ENCODE data around the gene EXOC2. TPM values are rescaled to one million over a fixed set of nuclear protein-coding genes. Genes with fewer than 3 reads are reported as not detected.

Gene EXOC2
- total RNA-seq, 4 donors from 2014 or later: 7.6 to 22.5 (median 20.2) TPM

GRCh38 chr6:493840-494239, 199.1 kb downstream of the EXOC2 start:
- in situ Hi-C loops (cut with MboI; ENCODE audit: low pct_ligation_motif_present in 1 of 4, low pct_unique_long_range_greater_than_20kb in 1 of 4, low sequenced_read_pairs in 3 of 4) (no loop called here), intact Hi-C loops (cut with DNase I; ENCODE audit: low total_unique reads) (no loop called here)
- Histone ChIP-seq H3K9me3 (no peaks in the 10 kb centered on the region), H3K4me3 (no peak overlapping the region), H3K4me1 (peaks cover 0 to 5% (median 0%) of the 10 kb centered on the region in 4 donors), H3K27ac (no peak overlapping the region), H3K36me3 (peaks cover 0 to 26% (median 0%) of the 10 kb centered on the region in 4 donors), H3K27me3 (no peaks in the 10 kb centered on the region)
- no peak for TF ChIP-seq EP300 (IDR thresholded peaks at IDR 0.05; ENCODE audit: low read depth)
- no peak for TF ChIP-seq POLR2A (IDR thresholded peaks at IDR 0.05)
- no peak for TF ChIP-seq POLR2AphosphoS5 (IDR thresholded peaks at IDR 0.05)
- no peak for TF ChIP-seq CTCF (IDR thresholded peaks at IDR 0.05)
- no peak for DNase-seq
- WGBS, 2 donors (ENCODE audit: low coverage in 1 of 2): 77 to 78% methylated on average over 6 of the region's 6 CpGs

GRCh38 chr6:492816-493414, 200.0 kb downstream of the EXOC2 start:
- Histone ChIP-seq H3K27me3 (no peaks in the 10 kb centered on the region), H3K27ac (no peak overlapping the region), H3K36me3 (peaks cover 0 to 26% (median 0%) of the 10 kb centered on the region in 4 donors), H3K9me3 (no peaks in the 10 kb centered on the region), H3K4me3 (no peak overlapping the region), H3K4me1 (peaks cover 0 to 5% (median 0%) of the 10 kb centered on the region in 4 donors)
- intact Hi-C loops (cut with DNase I; ENCODE audit: low total_unique reads): no loop called here
- WGBS, 2 donors (ENCODE audit: low coverage in 1 of 2): 91 to 96% methylated on average over 2 of the region's 2 CpGs
- DNase-seq: no peak
- in situ Hi-C loops (cut with MboI; ENCODE audit: low pct_ligation_motif_present in 1 of 4, low pct_unique_long_range_greater_than_20kb in 1 of 4, low sequenced_read_pairs in 3 of 4): no loop called here
- TF ChIP-seq EP300 (IDR thresholded peaks at IDR 0.05; ENCODE audit: low read depth): no peak
- TF ChIP-seq POLR2AphosphoS5 (IDR thresholded peaks at IDR 0.05): no peak
- TF ChIP-seq CTCF (IDR thresholded peaks at IDR 0.05): no peak

- no peaks in the 10 kb centered on the region for H3K27me3 ChIP-seq
- intact Hi-C loops (cut with DNase I; ENCODE audit: low total_unique reads) (no loop called here), in situ Hi-C loops (cut with MboI; ENCODE audit: low pct_ligation_motif_present in 1 of 4, low pct_unique_long_range_greater_than_20kb in 1 of 4, low sequenced_read_pairs in 3 of 4) (no loop called here)
- no peak overlapping the region for H3K4me3 ChIP-seq
- H3K4me1 ChIP-seq: peaks cover 0 to 5% (median 0%) of the 10 kb centered on the region in 4 donors
- H3K9me3 ChIP-seq: no peaks in the 10 kb centered on the region
- WGBS, 2 donors (ENCODE audit: low coverage in 1 of 2): 95 to 98% methylated on average over 4 to 5 of the region's 5 CpGs
- no peak for DNase-seq
- peaks cover 0 to 24% (median 0%) of the 10 kb centered on the region in 4 donors for H3K36me3 ChIP-seq
- no peak overlapping the region for H3K27ac ChIP-seq
- TF ChIP-seq POLR2A (IDR thresholded peaks at IDR 0.05) (no peak), POLR2AphosphoS5 (IDR thresholded peaks at IDR 0.05) (no peak), CTCF (IDR thresholded peaks at IDR 0.05) (no peak), EP300 (IDR thresholded peaks at IDR 0.05; ENCODE audit: low read depth) (no peak)
Observed at GRCh38 chr6:492178-492577, 200.8 kb downstream of the EXOC2 start.

- in situ Hi-C loops (cut with MboI; ENCODE audit: low pct_ligation_motif_present in 1 of 4, low pct_unique_long_range_greater_than_20kb in 1 of 4, low sequenced_read_pairs in 3 of 4): no loop called here
- DNase-seq: no peak
- intact Hi-C loops (cut with DNase I; ENCODE audit: low total_unique reads): no loop called here
Observed at GRCh38 chr6:491233-491632, 201.7 kb downstream of the EXOC2 start.

More at GRCh38 chr6:491233-491632, 201.7 kb downstream of the EXOC2 start:
- Histone ChIP-seq H3K4me1 (peaks cover 0 to 5% (median 0%) of the 10 kb centered on the region in 4 donors), H3K27me3 (no peaks in the 10 kb centered on the region), H3K4me3 (no peak overlapping the region), H3K27ac (no peak overlapping the region), H3K9me3 (no peaks in the 10 kb centered on the region), H3K36me3 (peaks cover 0 to 22% (median 0%) of the 10 kb centered on the region in 4 donors)
- 40 to 74% methylated on average over 3 to 6 of the region's 6 CpGs for WGBS, 2 donors (ENCODE audit: low coverage in 1 of 2)
- TF ChIP-seq POLR2A (IDR thresholded peaks at IDR 0.05) (no peak), POLR2AphosphoS5 (IDR thresholded peaks at IDR 0.05) (no peak), EP300 (IDR thresholded peaks at IDR 0.05; ENCODE audit: low read depth) (no peak)

Measured in transverse colon (tissue), 4 donors.